Lower leg skin (tissue), 3 donors: ENCODE data around the gene SLC39A13.

ENCODE experiments used
- CTCF ChIP-seq, 3 donors: fragments of 450-650 bp; IDR thresholded peaks; one replicate each; pipeline ENCODE4 v1.5.1; 2016; ENCODE audit warnings: antibody characterized with exemption in 3 of 3, mild to moderate bottlenecking in 3 of 3, moderate library complexity in 2 of 3
- POLR2A ChIP-seq, 2 donors: fragments of 450-650 bp; IDR thresholded peaks; one replicate each; pipeline ENCODE4 v1.6.1; 2016 to 2017; ENCODE audit warnings: antibody characterized with exemption in 2 of 2, mild to moderate bottlenecking in 1 of 2, moderate library complexity in 1 of 2

- TF ChIP-seq POLR2A (IDR thresholded peaks at IDR 0.05), result no peak
- TF ChIP-seq CTCF (IDR thresholded peaks at IDR 0.05), result no peak
Observed at GRCh38 chr11:47437746-47438418, 29.5 kb downstream of the SLC39A13 start.
